NCI-H2196 (cell line): ENCODE data around the gene DNM1.
A peak's percentile ranks its signal among the peaks of the same experiment; 100 is the strongest.

ENCODE experiments used
- DNase-seq: peaks from one replicate; lab custom pipeline; 2025; ENCODE audit not compliant: unreplicated experiment; lab: John Stamatoyannopoulos, UW

DNM1 gene

DNA sequence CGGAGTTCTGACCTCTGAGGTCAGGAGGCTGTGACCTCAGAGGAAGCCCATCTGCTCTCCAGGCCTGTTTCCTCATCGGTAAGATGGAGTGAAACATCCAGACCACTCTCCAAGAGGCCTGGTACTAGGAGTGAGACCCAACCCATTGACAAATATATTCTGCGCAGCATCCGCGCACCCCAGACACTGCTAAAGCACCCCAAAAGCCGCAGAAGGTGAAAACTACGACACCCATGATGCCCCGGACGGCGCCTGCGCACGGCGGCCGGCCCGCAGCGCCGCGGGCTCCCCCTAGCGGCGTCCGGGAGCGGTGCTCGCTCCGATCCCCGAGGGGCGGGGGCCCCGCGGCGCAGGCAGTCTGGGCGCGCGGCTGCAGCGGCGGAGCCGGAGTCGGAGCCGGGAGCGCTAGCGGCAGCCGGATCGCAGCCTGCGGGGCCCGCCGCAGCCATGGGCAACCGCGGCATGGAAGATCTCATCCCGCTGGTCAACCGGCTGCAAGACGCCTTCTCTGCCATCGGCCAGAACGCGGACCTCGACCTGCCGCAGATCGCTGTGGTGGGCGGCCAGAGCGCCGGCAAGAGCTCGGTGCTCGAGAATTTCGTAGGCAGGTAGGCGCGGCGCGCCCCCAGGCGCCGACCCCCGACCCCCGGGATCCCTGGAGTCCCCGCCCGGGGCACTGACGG is at the start of gene DNM1:
DNM1 (plus strand) TSS at position 356 of the 683 bp plus-strand sequence; CDS start at position 448, 92 bp downstream.
- DNase-seq: peak; percentile 81

- DNase-seq: no peak
Measured at GRCh38 chr9:128153947-128154695, 49.1 kb upstream of the DNM1 start.

GRCh38 chr9:128155736-128156500 is 47.3 kb upstream of the DNM1 start:
- DNase-seq: no peak

- DNase-seq: no peak
Measured at GRCh38 chr9:128159522-128159783, 43.7 kb upstream of the DNM1 start.

- peak; percentile 91 for DNase-seq
Measured at GRCh38 chr9:128159784-128160602, 43.2 kb upstream of the DNM1 start, which contains the start of gene BBLN. Gene BBLN (plus strand): TSS chr9:128160265. CDS start chr9:128160408, 143 bp downstream.

DNA sequence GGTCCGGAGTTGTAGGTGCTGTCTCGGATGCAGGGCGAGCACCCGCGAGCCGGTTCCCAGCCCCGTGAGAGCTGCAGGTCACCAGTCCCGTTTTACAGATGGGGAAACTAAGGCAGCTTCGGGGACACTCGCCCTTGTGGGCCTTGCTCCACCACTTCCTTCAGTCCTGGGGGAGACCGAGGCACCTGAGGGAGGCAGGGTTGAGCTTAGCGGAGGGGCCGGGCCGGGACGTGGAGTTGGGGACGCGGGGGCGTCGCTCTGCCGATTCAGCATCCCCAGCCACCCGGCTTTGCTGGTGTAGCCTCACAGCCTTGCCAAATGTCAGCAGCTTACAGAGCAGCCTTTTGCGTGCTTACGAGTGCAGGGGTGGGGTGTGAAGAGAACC is 42.6 kb upstream of the DNM1 start:
- DNase-seq: no peak

DNA sequence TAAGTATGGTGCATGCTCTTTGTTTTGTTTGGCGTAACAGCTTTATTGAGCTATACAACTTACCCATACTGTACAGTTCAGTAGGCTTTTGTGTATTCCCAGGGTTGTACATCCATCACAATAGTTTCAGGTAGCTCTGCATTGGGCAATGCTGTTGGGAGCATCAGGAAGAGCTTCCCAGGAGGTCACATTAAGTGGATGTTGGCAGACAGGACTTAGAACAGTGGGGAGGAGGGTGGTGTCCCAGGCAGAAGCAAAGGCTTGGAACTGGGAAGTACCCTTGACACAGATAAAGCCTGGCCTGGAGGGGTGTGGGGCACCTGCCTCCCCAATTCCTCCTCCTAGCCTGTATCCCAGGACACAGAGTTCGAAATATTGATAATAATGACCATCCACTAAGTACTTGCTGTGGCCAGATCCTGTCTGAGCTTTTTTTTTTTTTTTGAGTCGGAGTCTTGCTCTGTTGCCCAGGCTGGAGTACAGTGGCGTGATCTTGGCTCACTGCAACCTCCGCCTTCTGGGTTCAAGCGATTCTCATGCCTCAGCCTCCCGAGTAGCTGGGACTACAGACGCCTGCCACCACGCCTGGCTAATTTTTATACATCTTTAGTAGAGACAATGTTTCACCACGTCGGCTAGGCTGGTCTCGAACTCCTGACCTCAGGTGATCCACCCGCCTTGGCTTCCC is 41.8 kb upstream of the DNM1 start:
- DNase-seq: no peak

DNA sequence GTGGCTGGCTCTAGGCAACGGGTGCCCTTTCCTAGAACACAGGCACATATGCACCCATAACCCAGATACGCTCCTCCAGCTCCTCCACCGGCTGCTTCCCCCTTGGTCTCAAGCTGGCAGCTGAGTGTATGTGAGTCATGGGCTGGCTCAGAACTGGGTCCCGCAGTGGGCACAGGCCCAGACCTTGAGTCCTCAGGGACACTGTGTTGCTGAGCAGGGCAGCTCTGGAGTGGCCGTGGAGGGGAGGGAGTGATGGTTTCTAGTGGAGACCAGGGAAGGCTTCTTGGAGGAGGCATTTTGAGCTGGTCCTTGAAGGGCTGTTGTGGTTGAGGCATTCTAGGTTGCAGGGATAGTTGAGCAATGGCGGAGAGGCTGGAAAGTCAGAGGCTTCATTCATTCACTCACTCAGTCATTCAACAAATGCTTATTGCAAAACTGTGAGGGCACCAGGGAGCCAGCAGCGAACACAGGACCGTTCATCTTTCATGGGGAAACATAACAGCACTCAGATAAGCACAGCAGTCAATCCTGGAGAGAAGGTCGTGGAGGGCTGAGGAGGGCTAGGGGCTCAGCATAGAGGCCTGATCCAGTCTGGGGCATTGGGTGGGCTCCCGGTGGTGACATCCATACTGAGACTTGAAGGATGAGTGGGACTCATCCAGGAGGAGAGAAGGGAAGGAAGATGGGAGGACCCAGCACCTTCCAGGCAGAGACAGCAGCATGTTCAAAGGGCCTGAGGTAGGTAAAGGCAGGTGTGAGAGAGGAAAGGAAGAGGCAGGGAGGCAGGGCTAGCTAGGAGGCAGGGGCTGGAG is 40.8 kb upstream of the DNM1 start:
- DNase-seq: no peak

DNA sequence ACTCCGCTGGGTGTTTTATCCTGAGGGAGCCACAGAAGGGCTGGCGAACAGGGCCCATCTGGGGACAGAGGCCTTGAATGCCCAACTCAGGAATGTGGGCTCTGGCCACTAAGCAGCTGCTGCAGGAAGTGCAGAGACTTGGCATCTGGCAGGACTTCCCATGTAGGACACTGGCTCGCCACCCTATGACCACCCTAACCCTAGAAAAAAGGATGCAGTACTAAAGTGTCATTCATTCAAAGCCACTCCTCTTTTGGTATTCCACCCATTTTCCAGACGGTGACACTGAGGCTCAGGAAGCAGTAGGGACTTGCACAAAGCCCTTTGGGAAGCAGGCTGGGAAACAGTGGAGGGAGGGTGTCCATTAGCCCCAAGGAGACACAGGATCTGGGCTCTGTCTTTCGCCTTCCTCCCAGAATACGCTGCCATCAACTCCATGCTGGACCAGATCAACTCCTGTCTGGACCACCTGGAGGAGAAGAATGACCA is 40.1 kb upstream of the DNM1 start:
- no peak for DNase-seq

DNA sequence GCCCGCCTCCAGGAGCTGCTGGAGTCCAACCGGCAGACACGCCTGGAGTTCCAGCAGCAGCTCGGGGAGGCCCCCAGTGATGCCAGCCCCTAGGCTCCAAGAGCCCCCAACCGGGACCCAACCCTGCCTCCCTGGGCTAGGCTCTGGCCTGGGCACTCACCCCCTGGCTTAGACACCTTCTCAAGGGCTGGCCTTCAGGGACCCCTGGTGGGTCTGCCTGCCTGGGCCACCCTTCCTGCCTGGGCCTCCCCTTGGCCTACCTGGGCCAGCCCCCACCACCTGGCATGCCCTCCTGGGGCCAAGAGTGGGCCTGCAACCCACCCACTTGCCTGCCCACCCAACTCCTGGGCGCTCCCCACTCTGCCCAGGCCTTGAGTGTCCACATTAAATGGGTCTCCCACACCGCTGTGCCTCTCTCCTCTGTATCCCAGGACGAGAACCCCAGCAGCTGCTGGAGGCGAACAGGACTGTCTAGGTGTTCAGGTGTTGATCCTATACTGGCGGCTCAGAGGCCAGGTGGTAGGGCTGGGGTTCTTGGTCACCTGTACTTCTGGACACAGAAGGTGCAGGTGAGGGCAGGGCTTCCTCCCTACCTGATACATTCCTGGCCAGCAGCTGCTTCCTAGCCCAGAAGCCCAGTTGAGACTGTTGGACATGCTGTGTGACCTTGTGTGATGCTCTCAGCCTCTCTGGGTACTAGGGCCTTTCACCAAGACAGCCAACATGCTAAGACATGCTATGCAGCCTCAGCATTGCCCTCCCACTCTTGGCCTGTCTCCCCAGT is 39.5 kb upstream of the DNM1 start:
- no peak for DNase-seq

DNA sequence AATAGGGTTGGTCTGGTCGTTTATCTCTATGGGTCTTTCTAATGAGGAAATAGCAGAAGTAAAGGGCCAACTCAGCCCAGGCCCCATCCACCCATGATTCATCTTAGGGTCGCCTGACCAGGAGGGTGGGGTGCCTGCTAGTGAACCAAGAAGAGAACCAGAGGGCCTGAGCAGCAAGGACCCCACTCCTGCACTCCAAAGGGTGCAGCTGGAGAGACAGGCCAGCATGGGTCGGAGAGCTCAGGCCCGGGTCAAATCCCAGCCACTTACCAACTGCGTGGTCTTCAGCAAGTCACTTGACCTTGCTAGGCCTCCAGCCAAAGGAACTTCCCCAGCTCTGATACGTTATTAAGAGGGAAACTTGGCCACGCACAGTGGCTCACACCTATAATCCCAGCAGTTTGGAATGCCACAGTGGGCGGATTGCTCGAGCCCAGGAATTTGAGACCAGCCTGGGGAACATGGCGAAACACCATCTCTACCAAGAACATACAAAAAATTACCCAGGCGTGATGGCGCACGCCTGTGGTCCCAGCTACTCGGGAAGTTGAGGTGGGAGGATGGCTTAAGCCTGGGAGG is 38.8 kb upstream of the DNM1 start:
- no peak for DNase-seq

DNA sequence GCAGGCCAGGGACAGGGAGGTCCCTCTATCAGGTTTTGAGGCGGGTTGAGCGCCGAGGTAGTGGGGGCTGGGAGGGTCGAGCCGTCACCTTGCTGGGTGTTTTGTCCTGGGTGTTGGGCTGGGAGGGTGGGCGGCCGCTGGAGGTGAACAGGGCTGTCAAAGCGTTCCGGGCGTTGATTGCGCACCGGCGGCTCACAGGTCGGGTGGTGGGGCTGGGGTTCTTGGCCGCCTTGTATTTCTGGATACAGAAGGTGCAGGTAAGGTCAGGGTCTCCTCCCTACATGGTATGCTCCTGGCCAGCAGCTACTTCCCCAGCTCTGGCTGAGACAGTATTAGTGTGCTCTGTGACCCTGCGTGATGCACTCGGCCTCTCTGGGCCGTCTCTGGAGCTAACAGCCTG is 37.0 kb upstream of the DNM1 start:
- DNase-seq: no peak

- no peak for DNase-seq
Measured at GRCh38 chr9:128167209-128167608, 36.0 kb upstream of the DNM1 start.

GRCh38 chr9:128168731-128169308 is 34.4 kb upstream of the DNM1 start:
- DNase-seq: no peak

DNA sequence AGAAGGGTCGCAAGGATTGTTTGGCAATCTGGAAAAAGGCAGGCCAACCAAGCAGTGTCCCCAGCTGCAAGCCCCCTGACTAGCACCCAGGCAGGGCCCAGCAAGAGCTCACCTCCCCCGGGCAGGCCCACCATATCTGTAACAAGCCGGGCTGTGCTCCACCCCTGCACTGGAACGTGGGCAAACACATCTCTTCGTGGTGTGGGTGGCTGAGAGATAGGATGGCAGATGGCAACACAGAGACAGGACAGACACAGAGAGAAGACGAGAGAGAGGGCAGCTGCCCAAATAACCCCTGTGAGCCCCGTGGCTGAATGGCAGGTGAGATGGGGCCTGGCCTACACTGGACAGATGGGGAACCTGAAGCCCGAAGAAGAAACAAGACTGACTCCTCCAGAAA is 33.7 kb upstream of the DNM1 start:
- no peak for DNase-seq

DNA sequence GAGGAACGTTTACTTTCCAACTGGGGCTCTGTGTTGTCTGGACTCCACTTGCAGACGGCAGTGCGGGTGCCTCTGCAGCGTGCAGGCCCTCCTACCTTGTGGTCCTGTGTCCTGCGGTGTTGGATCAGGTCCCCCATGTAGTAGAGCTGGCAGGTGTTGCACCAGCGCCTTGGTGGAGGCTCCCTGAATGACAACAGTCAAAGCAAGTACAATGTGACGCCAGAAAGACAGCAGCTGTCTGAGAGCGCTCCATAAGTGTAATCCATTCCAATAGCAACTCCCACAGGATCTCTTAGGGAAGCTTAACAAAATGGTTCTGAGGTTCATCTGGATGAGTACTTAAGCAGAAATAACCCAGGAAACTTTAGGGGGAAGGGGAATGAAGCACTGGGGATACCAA is 33.3 kb upstream of the DNM1 start:
- no peak for DNase-seq

DNA sequence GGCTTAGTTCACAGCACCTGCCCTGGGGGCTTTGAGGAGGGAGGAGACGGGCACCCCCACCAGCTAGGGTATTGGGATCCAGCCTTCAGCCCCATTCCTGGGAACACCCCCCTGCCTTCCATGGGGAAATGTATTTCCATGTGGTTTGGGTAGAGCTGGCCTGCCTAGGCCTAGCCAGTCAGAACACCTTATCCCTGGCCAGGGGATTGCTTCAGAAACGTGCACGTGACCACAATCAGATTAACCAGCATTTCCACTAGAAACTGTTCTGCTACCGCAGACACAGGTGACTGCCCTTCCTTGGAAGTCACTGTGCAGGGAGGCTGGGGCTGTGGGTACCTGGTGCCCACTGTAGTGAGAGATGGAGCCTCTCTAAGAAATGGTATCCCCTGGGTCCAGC is 29.1 kb upstream of the DNM1 start:
- DNase-seq: no peak

- no peak for DNase-seq
Measured at GRCh38 chr9:128175102-128175563, 28.0 kb upstream of the DNM1 start.
